ENCODE data around the gene ZNF48. TPM values are rescaled to one million over a fixed set of nuclear protein-coding genes. Genes with fewer than 3 reads are reported as not detected.

Gene ZNF48
- total RNA-seq, 1 experiment from 2014 or later: 8.9 TPM

DNA sequence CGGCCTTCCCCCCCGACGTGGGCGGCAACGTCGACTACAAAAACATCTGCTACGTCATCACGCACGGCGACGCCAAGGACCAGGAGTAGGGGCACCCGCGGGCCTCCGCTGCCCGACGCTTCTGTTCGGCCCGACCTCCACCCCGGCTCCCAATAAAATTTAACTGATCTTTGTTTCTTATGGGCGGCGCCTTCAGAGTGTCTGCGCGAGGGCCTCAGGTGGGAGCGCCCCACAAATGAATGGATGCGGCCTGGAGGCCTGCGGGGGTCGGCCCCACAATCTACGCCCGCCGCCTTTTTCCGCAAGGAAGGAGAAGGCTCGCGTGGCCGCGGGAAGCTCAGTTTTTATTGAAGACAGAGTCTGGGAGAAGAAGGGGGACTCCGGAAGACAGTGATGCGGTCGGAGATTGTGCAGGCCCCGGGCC lies 17.4 kb upstream of the ZNF48 start:
- no peaks in the 10 kb centered on the region for H4K20me1 ChIP-seq (ENCODE audit: low read length)
- DNase-seq (peak; percentile 70), ATAC-seq (peak; percentile 50)
- peak overlapping the region; percentile 93 for H3K27ac ChIP-seq (ENCODE audit: low read length)
- H3F3A ChIP-seq (ENCODE audit: low read length, unreplicated experiment): no peaks in the 10 kb centered on the region
- no peak for TF ChIP-seq CTCF (conservative IDR thresholded peaks at IDR 0.05; ENCODE audit: low read depth, low read length)
- TF ChIP-seq EZH2 (IDR thresholded peaks at IDR 0.05; ENCODE audit: low read length, unreplicated experiment): no peak
- TF ChIP-seq EZH2phosphoT487 (IDR thresholded peaks at IDR 0.05; ENCODE audit: borderline replicate concordance, low read length): no peak
- H3K36me3 ChIP-seq (ENCODE audit: low read depth, low read length): no peaks in the 10 kb centered on the region
- H3K4me1 ChIP-seq (ENCODE audit: insufficient read depth, low read length): peaks cover 5% of the 10 kb centered on the region; the same call in 1 of the 2 replicates
- ChIA-PET POLR2A (ENCODE audit: unreplicated experiment) (no interaction called here), CTCF (no interaction called here)
- peak overlapping the region; percentile 100 for H3K4me2 ChIP-seq (ENCODE audit: low read length)
- TSS peak; percentile 84 for BruUV-seq (replicated peaks)
- no peaks in the 10 kb centered on the region for H3K9me2 ChIP-seq (replicated peaks; ENCODE audit: low read length)
- no peaks in the 10 kb centered on the region for H3K27me3 ChIP-seq (ENCODE audit: low read length)
- peak overlapping the region; percentile 98 for H2AFZ ChIP-seq (ENCODE audit: low read length)
- no peaks in the 10 kb centered on the region for H3K9me3 ChIP-seq (ENCODE audit: low read length)
- H3K9ac ChIP-seq (ENCODE audit: low read length): peak overlapping the region; percentile 91
- peak overlapping the region; percentile 86 for H3K4me3 ChIP-seq (ENCODE audit: low read length)
- intact Hi-C loops (cut with micrococcal nuclease): loop anchor here (2.0 kb wide), 1 partner anchor 17 kb away; the partner anchor contains the start of gene ZNF48
- no peaks in the 10 kb centered on the region for H3K79me2 ChIP-seq (ENCODE audit: low read length)

- no peaks in the 10 kb centered on the region for H3K79me2 ChIP-seq (ENCODE audit: low read length)
- H3K9ac ChIP-seq (ENCODE audit: low read length): peak overlapping the region; percentile 91
- no peaks in the 10 kb centered on the region for H3K36me3 ChIP-seq (ENCODE audit: low read depth, low read length)
- peak overlapping the region; percentile 100 for H3K4me2 ChIP-seq (ENCODE audit: low read length)
- intact Hi-C loops (cut with micrococcal nuclease): loop anchor here (2.0 kb wide), 1 partner anchor 16 kb away; the partner anchor contains the start of gene ZNF48
- H3K4me1 ChIP-seq (ENCODE audit: insufficient read depth, low read length): peaks cover 5% of the 10 kb centered on the region; the same call in 1 of the 2 replicates
- DNase-seq: peak; percentile 94
- no peaks in the 10 kb centered on the region for H3K9me3 ChIP-seq (ENCODE audit: low read length)
- no peaks in the 10 kb centered on the region for H3K9me2 ChIP-seq (replicated peaks; ENCODE audit: low read length)
- H3K4me3 ChIP-seq (ENCODE audit: low read length): peak overlapping the region; percentile 86
- peak; percentile 95 for ATAC-seq
- no TSS peak for BruUV-seq (replicated peaks)
- ChIA-PET CTCF (no interaction called here), POLR2A (ENCODE audit: unreplicated experiment) (interaction anchor here (0.7 kb wide), 1 partner anchor 120 kb away, joined by 18 read pairs; no protein-coding TSS in a partner anchor)
- peak overlapping the region; percentile 93 for H3K27ac ChIP-seq (ENCODE audit: low read length)
- H2AFZ ChIP-seq (ENCODE audit: low read length): peak overlapping the region; percentile 98
- H4K20me1 ChIP-seq (ENCODE audit: low read length): no peaks in the 10 kb centered on the region
- H3F3A ChIP-seq (ENCODE audit: low read length, unreplicated experiment): no peaks in the 10 kb centered on the region
- H3K27me3 ChIP-seq (ENCODE audit: low read length): no peaks in the 10 kb centered on the region
- TF ChIP-seq EZH2phosphoT487 (IDR thresholded peaks at IDR 0.05; ENCODE audit: borderline replicate concordance, low read length): no peak
- no peak for TF ChIP-seq EZH2 (IDR thresholded peaks at IDR 0.05; ENCODE audit: low read length, unreplicated experiment)
- no peak for TF ChIP-seq CTCF (conservative IDR thresholded peaks at IDR 0.05; ENCODE audit: low read depth, low read length)
Observed at GRCh38 chr16:30378236-30379157, 16.7 kb upstream of the ZNF48 start.
